Measurements from ENCODE around the gene MYO15B.

DNA sequence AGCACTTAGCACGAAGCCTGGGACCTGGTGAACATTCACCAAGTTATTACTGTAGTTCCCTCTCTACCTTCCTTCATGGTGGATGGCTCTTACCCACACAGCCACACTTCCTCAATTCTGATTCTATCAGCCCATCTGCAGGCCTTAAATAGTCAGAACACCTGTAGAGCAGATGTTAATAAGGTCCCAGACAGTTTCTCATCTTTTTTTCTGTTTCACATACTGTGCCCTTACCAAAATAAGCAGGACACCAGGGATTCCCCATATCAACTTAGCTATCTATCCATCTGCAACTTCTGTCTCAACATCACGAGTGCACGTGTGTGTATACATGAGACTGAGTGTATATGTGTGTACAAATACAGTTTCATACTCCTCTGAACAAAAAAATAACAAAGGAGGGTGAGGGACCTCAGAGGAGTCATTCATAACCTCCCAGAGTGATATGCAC, 76.5 kb downstream of the MYO15B start:
- TF ChIP-seq, protein P1, sequence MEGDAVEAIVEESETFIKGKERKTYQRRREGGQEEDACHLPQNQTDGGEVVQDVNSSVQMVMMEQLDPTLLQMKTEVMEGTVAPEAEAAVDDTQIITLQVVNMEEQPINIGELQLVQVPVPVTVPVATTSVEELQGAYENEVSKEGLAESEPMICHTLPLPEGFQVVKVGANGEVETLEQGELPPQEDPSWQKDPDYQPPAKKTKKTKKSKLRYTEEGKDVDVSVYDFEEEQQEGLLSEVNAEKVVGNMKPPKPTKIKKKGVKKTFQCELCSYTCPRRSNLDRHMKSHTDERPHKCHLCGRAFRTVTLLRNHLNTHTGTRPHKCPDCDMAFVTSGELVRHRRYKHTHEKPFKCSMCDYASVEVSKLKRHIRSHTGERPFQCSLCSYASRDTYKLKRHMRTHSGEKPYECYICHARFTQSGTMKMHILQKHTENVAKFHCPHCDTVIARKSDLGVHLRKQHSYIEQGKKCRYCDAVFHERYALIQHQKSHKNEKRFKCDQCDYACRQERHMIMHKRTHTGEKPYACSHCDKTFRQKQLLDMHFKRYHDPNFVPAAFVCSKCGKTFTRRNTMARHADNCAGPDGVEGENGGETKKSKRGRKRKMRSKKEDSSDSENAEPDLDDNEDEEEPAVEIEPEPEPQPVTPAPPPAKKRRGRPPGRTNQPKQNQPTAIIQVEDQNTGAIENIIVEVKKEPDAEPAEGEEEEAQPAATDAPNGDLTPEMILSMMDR (IDR thresholded peaks at IDR 0.05; ENCODE audit: borderline replicate concordance, extremely low read depth, low read length, poor library complexity, severe bottlenecking), result no peak
- TF ChIP-seq EZH2 (IDR thresholded peaks at IDR 0.05; ENCODE audit: borderline replicate concordance, low read depth, low read length, severe bottlenecking), result no peak
